ENCODE data around the gene NFATC2. TPM values are rescaled to one million over a fixed set of nuclear protein-coding genes. Genes with fewer than 3 reads are reported as not detected.

The NFATC2 gene
- total and polyA plus RNA-seq, 2 experiments from 2014 or later = 4.9 to 8.3 TPM

- DNase-seq (ENCODE audit: low spot score) = no peak
- Histone ChIP-seq H3K27ac (no peak overlapping the region), H3K4me3 (no peak overlapping the region), H3K27me3 (no peaks in the 10 kb centered on the region), H2AFZ (no peak overlapping the region), H3K79me2 (no peaks in the 10 kb centered on the region), H3K9me3 (ENCODE audit: low read depth) (no peaks in the 10 kb centered on the region), H4K20me1 (ENCODE audit: insufficient read depth, poor library complexity, severe bottlenecking) (no peaks in the 10 kb centered on the region), H3K4me2 (no peak overlapping the region), H3K36me3 (replicated peaks; ENCODE audit: insufficient read depth, low read depth) (no peaks in the 10 kb centered on the region), H3K4me1 (ENCODE audit: insufficient read depth) (no peaks in the 10 kb centered on the region), H3K9me2 (replicated peaks; ENCODE audit: insufficient read depth) (no peaks in the 10 kb centered on the region)
- TF ChIP-seq CTCF (IDR thresholded peaks at IDR 0.05; ENCODE audit: poor library complexity) (no peak), EZH2 (IDR thresholded peaks at IDR 0.05; ENCODE audit: borderline replicate concordance) (no peak), EZH2phosphoT487 (IDR thresholded peaks at IDR 0.05; ENCODE audit: low read depth, severe bottlenecking, unreplicated experiment) (no peak)
- 59% methylated on average over 4 of the region's 4 CpGs for WGBS (ENCODE audit: low lambda C conversion rate, missing lambda C conversion rate)
Observed at GRCh38 chr20:51586005-51586440, 43.5 kb upstream of the NFATC2 start.

- no peaks in the 10 kb centered on the region for H3K9me3 ChIP-seq (ENCODE audit: low read depth)
- H3K4me1 ChIP-seq (ENCODE audit: insufficient read depth) = no peaks in the 10 kb centered on the region
- no peak overlapping the region for H3K27ac ChIP-seq
- no peak overlapping the region for H3K4me2 ChIP-seq
- no peaks in the 10 kb centered on the region for H4K20me1 ChIP-seq (ENCODE audit: insufficient read depth, poor library complexity, severe bottlenecking)
- WGBS (ENCODE audit: low lambda C conversion rate, missing lambda C conversion rate) = 89% methylated on average over 4 of the region's 4 CpGs
- no peaks in the 10 kb centered on the region for H3K9me2 ChIP-seq (replicated peaks; ENCODE audit: insufficient read depth)
- TF ChIP-seq EZH2 (IDR thresholded peaks at IDR 0.05; ENCODE audit: borderline replicate concordance) = no peak
- no peak for TF ChIP-seq CTCF (IDR thresholded peaks at IDR 0.05; ENCODE audit: poor library complexity)
- TF ChIP-seq EZH2phosphoT487 (IDR thresholded peaks at IDR 0.05; ENCODE audit: low read depth, severe bottlenecking, unreplicated experiment) = no peak
- H3K79me2 ChIP-seq = no peaks in the 10 kb centered on the region
- no peak for DNase-seq (ENCODE audit: low spot score)
- H2AFZ ChIP-seq = no peak overlapping the region
- no peaks in the 10 kb centered on the region for H3K27me3 ChIP-seq
- H3K4me3 ChIP-seq = no peak overlapping the region
- H3K36me3 ChIP-seq (replicated peaks; ENCODE audit: insufficient read depth, low read depth) = no peaks in the 10 kb centered on the region
Observed at GRCh38 chr20:51585148-51585547, 42.6 kb upstream of the NFATC2 start.

DNA sequence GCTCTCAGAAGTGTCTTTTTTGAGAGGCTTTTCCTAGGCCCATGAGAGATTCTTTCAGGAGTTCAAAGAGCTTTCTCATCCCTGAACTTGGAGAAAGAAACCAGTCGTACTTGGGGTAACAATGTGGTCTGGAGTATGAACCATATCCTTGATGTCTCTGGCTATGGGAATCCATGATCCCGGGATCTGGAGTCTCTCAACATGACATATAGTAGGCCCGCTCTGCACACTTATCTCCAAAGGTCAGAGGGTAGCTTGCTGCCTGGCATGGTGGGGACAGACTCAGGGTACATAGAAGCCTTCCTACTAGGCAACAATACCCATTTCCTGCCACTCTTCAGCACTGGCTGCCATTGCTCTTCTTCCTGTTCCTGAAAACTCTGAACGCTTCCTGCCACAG, 42.2 kb upstream of the NFATC2 start:
- TF ChIP-seq EZH2 (IDR thresholded peaks at IDR 0.05; ENCODE audit: borderline replicate concordance) = no peak
- H3K9me2 ChIP-seq (replicated peaks; ENCODE audit: insufficient read depth) = no peaks in the 10 kb centered on the region
- H3K36me3 ChIP-seq (replicated peaks; ENCODE audit: insufficient read depth, low read depth) = no peaks in the 10 kb centered on the region
- H3K4me1 ChIP-seq (ENCODE audit: insufficient read depth) = no peaks in the 10 kb centered on the region
- 64% methylated on average over 4 of the region's 4 CpGs for WGBS (ENCODE audit: low lambda C conversion rate, missing lambda C conversion rate)
- DNase-seq (ENCODE audit: low spot score) = no peak
- H3K27me3 ChIP-seq = no peaks in the 10 kb centered on the region
- H3K27ac ChIP-seq = no peak overlapping the region
- H3K9me3 ChIP-seq (ENCODE audit: low read depth) = no peaks in the 10 kb centered on the region
- no peaks in the 10 kb centered on the region for H4K20me1 ChIP-seq (ENCODE audit: insufficient read depth, poor library complexity, severe bottlenecking)
- H3K4me2 ChIP-seq = no peak overlapping the region
- H3K4me3 ChIP-seq = no peak overlapping the region
- no peaks in the 10 kb centered on the region for H3K79me2 ChIP-seq
- H2AFZ ChIP-seq = no peak overlapping the region

DNA sequence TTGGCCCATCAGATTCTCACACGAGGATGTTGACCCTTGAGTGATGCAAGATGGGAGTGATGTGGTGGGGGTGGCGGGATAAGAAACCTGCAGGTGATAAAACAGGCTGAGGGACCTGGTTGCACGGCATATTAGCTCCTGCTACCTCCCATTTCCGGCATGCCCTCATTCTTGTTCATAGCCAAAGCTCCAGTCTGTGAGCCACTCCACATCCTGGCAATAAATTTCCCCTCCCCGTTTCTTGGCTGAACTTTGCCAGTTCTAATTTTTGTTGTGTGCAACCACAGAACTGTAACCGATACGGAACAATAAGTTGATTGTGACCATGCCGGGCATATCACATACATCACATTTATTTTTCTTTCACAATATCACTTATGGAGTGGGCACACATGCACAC, 41.6 kb upstream of the NFATC2 start:
- no peak for DNase-seq (ENCODE audit: low spot score)
- no peaks in the 10 kb centered on the region for H3K4me1 ChIP-seq (ENCODE audit: insufficient read depth)
- H3K36me3 ChIP-seq (replicated peaks; ENCODE audit: insufficient read depth, low read depth) = no peaks in the 10 kb centered on the region
- WGBS (ENCODE audit: low lambda C conversion rate, missing lambda C conversion rate) = 95% methylated on average over 8 of the region's 8 CpGs
- no peak overlapping the region for H2AFZ ChIP-seq
- no peak overlapping the region for H3K27ac ChIP-seq
- no peaks in the 10 kb centered on the region for H3K79me2 ChIP-seq
- no peaks in the 10 kb centered on the region for H3K9me3 ChIP-seq (ENCODE audit: low read depth)
- H3K4me3 ChIP-seq = no peak overlapping the region
- H3K27me3 ChIP-seq = no peaks in the 10 kb centered on the region
- no peaks in the 10 kb centered on the region for H4K20me1 ChIP-seq (ENCODE audit: insufficient read depth, poor library complexity, severe bottlenecking)
- TF ChIP-seq EZH2 (IDR thresholded peaks at IDR 0.05; ENCODE audit: borderline replicate concordance) (no peak), CTCF (IDR thresholded peaks at IDR 0.05; ENCODE audit: poor library complexity) (no peak), EZH2phosphoT487 (IDR thresholded peaks at IDR 0.05; ENCODE audit: low read depth, severe bottlenecking, unreplicated experiment) (no peak)
- H3K9me2 ChIP-seq (replicated peaks; ENCODE audit: insufficient read depth) = no peaks in the 10 kb centered on the region
- H3K4me2 ChIP-seq = no peak overlapping the region
